WTC11 (cell line): ENCODE data around the gene ZNF362.

Experiments used
- AR ChIP-seq: fragments of 250-450 bp; sonication (Bioruptor Pico); IDR thresholded peaks from 2 replicates; pipeline ENCODE4 v1.9.0; 2021; ENCODE audit warnings: mild to moderate bottlenecking
- CTCF ChIP-seq: fragments of 200-600 bp; IDR thresholded peaks from 2 replicates; pipeline ENCODE4 v1.8.0; 2022; ENCODE audit warnings: antibody characterized with exemption
- E2F1 ChIP-seq: sonication (generic); formaldehyde crosslinking; IDR thresholded peaks from 2 replicates; pipeline ENCODE4 v1.8.0; 2022; ENCODE audit warnings: mild to moderate bottlenecking, missing genetic modification reagents
- MYBL2 ChIP-seq: sonication (generic); formaldehyde crosslinking; IDR thresholded peaks from 2 replicates; pipeline ENCODE4 v1.8.1; 2023; ENCODE audit warnings: mild to moderate bottlenecking, moderate library complexity, missing genetic modification reagents
- NR2C2 ChIP-seq: sonication (generic); formaldehyde crosslinking; IDR thresholded peaks from 2 replicates; pipeline ENCODE4 v1.8.0; 2022; ENCODE audit warnings: mild to moderate bottlenecking, missing genetic modification reagents
- RELA ChIP-seq: sonication (generic); formaldehyde crosslinking; IDR thresholded peaks from 2 replicates; pipeline ENCODE4 v1.8.1; 2022; ENCODE audit warnings: missing genetic modification reagents, mild to moderate bottlenecking, borderline replicate concordance
- SMAD3 ChIP-seq: sonication (generic); formaldehyde crosslinking; IDR thresholded peaks from 2 replicates; pipeline ENCODE4 v1.8.0; 2022; ENCODE audit warnings: missing genetic modification reagents, mild to moderate bottlenecking, borderline replicate concordance
- SP1 ChIP-seq: sonication (generic); formaldehyde crosslinking; conservative IDR thresholded peaks from 2 replicates; pipeline ENCODE4 v1.8.1; 2022; ENCODE audit warnings: missing genetic modification reagents
- STAT6 ChIP-seq: sonication (generic); formaldehyde crosslinking; conservative IDR thresholded peaks from 2 replicates; pipeline ENCODE4 v1.8.1; 2023; ENCODE audit warnings: mild to moderate bottlenecking, low read depth, missing genetic modification reagents, moderate library complexity
- ZBTB43 ChIP-seq: sonication (generic); formaldehyde crosslinking; IDR thresholded peaks from 2 replicates; pipeline ENCODE4 v1.8.1; 2023; ENCODE audit warnings: mild to moderate bottlenecking, missing genetic modification reagents
- ZNF121 ChIP-seq: sonication (generic); formaldehyde crosslinking; IDR thresholded peaks from 2 replicates; pipeline ENCODE4 v1.8.0; 2023; ENCODE audit warnings: missing genetic modification reagents

- TF ChIP-seq NR2C2 (no peak), CTCF (no peak), RELA (CRISPR knock-in tag) (no peak), SP1 (CRISPR knock-in tag) (no peak), SMAD3 (CRISPR knock-in tag) (no peak), STAT6 (CRISPR knock-in tag) (no peak), AR (no peak), MYBL2 (CRISPR knock-in tag) (no peak), E2F1 (no peak), ZBTB43 (no peak), ZNF121 (CRISPR knock-in tag) (no peak)
These were observed 20.4 kb downstream of the ZNF362 start for GRCh38 chr1:33276573-33277298.
